CD4-positive, alpha-beta T cell treated with Interleukin-12 subunit alpha and Interleukin-12 subunit beta, for 1 hour (primary cell): ENCODE results near the gene KITLG.
"Not testable (repeated sequence)": the region's sequence is repeated elsewhere in the genome, so short reads cannot be mapped to it uniquely, and the experiment has no call there.

ENCODE experiments used
- DNase-seq: peaks from one replicate; pipeline ENCODE4 v3.0.0-alpha.2; 2020

The KITLG gene

GRCh38 chr12:88538250-88538649, 42.0 kb downstream of the KITLG start:
- no peak for DNase-seq

GRCh38 chr12:88530868-88531267, 49.4 kb downstream of the KITLG start:
- DNase-seq = no peak

GRCh38 chr12:88529531-88530488, 50.5 kb downstream of the KITLG start:
- DNase-seq = no peak

- no peak for DNase-seq
These were observed 57.3 kb downstream of the KITLG start for GRCh38 chr12:88522961-88523360.

GRCh38 chr12:88520436-88520820, 59.8 kb downstream of the KITLG start:
- DNase-seq = no peak

- no peak for DNase-seq
These were observed 60.4 kb downstream of the KITLG start for GRCh38 chr12:88519802-88520435.

GRCh38 chr12:88518863-88519403, 61.3 kb downstream of the KITLG start:
- no peak for DNase-seq

- DNase-seq = no peak
These were observed 63.5 kb downstream of the KITLG start for GRCh38 chr12:88516811-88517210.

- DNase-seq = no peak
These were observed 69.4 kb downstream of the KITLG start for GRCh38 chr12:88510843-88511242.

GRCh38 chr12:88509851-88510250, 70.4 kb downstream of the KITLG start:
- no peak for DNase-seq

- no peak for DNase-seq
These were observed 70.9 kb downstream of the KITLG start for GRCh38 chr12:88509347-88509746.

GRCh38 chr12:88507851-88508250, 72.4 kb downstream of the KITLG start:
- not testable (repeated sequence) for DNase-seq

GRCh38 chr12:88507270-88507669, 73.0 kb downstream of the KITLG start:
- no peak for DNase-seq

- no peak for DNase-seq
These were observed 74.6 kb downstream of the KITLG start for GRCh38 chr12:88505696-88506095.

- DNase-seq = no peak
These were observed 77.0 kb downstream of the KITLG start for GRCh38 chr12:88503281-88503703.

GRCh38 chr12:88501972-88502938, 78.0 kb downstream of the KITLG start:
- no peak for DNase-seq

- no peak for DNase-seq
These were observed 83.3 kb downstream of the KITLG start for GRCh38 chr12:88496891-88497371.

- no peak for DNase-seq
These were observed 83.8 kb downstream of the KITLG start for GRCh38 chr12:88496429-88496828.

GRCh38 chr12:88495031-88495430, 85.2 kb downstream of the KITLG start:
- DNase-seq = no peak

GRCh38 chr12:88494520-88494919, 85.8 kb downstream of the KITLG start:
- no peak for DNase-seq

GRCh38 chr12:88493636-88494035, 86.6 kb downstream of the KITLG start:
- no peak for DNase-seq

GRCh38 chr12:88490425-88490824, 89.8 kb downstream of the KITLG start:
- no peak for DNase-seq

- no peak for DNase-seq
These were observed 107.5 kb downstream of the KITLG start for GRCh38 chr12:88472775-88473174.
